HG03575 (cell line): Measurements from ENCODE around the gene FSTL4.
"Not testable (repeated sequence)": the region's sequence is repeated elsewhere in the genome, so short reads cannot be mapped to it uniquely, and the experiment has no call there.

ENCODE experiments used
- ATAC-seq: cut with Tn5 transposase; IDR thresholded peaks from one replicate; pipeline ENCODE4 v1.9.1; 2021; ENCODE audit not compliant: unreplicated experiment, insufficient number of reproducible peaks, low FRiP score; ENCODE audit errors: extremely low read depth

Gene FSTL4

DNA sequence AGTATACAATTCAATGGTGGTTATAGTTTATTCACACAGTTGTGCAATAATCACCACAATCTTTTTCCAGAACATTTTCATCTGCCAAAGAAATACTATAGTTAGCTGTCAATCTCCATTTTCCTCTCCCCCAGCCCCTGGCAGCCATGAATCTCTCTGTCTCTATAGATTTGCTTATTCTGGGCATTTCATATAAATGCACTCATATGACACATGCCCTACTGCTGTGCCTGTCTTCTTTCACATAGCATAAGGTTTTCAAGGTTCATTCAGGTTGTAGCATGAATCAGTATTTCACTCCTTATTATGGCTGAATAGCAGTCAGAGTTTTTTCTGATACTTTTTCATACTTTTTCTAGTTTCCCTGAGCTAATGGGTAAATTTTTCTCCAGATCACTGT, 432.9 kb downstream of the FSTL4 start:
- ATAC-seq = no peak

- not testable (repeated sequence) for ATAC-seq
These were observed 441.5 kb downstream of the FSTL4 start for GRCh38 chr5:133170756-133171387.

DNA sequence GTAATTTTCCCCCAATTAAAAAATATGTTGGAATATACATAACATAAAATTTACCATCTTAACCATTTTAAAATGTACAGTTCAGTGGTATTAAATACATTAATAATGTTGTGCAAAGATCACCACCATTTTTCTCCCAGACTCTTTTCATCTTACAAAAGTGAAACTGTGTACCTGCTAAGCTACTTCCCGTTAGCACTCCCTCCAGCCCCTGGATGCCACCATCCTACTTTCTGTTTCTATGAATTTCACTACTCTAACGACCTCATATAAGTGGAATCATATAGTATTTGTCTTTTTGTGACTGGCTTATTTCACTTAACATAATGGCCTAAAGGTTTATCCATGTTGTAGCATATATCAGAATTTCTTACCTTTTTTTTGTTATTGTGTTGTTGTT, 447.6 kb downstream of the FSTL4 start:
- ATAC-seq = no peak

- ATAC-seq = no peak
These were observed 448.5 kb downstream of the FSTL4 start for GRCh38 chr5:133163839-133164238.

DNA sequence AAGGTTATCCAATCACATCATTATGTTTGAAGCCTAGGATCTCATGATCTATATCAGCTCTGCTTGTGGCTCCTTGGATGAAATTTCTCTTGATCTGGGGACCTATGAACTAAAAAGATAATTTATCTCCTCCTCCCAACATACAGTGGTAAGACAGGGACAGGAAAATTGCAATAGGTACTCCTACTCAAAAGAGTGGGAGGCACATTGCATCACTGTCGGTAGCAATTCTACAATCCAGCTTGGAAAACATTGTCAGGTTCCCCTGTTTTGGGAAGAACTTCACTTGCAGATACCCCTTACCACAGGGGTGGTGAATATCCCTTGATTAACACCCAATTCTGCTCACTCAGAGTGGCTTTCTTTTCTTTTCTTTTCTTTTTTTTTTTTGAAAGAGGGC, 452.8 kb downstream of the FSTL4 start:
- no peak for ATAC-seq

DNA sequence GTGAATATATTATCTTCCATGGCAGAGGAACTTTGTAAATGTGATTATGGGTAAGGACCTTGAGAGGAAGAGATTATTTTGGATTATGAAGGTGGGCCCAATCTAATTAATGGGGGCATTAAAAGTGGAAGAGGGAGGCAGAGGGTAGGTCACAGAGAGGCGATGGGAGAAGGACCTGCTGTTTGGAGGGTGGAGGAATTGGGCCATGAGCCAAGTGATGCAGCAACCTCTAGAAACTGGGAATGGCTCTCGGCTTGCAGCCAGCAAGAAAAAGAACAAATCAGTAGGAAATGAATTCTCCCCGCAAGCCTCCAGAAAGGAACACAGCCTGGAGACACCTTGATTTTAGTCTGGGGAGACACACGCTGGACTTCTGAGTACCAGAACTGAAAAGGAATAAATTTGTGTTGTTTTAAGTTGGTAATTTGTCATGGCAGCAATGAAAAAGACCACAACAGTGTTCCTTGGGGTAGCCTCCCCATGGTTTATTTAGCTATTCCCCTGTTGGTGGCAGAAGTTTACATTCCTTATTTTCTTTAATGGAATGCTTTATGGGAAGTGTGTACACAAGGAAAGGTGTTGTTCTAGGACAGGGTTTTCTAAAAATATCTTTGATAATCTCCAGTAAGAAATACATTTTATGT, 456.9 kb downstream of the FSTL4 start:
- ATAC-seq = no peak

DNA sequence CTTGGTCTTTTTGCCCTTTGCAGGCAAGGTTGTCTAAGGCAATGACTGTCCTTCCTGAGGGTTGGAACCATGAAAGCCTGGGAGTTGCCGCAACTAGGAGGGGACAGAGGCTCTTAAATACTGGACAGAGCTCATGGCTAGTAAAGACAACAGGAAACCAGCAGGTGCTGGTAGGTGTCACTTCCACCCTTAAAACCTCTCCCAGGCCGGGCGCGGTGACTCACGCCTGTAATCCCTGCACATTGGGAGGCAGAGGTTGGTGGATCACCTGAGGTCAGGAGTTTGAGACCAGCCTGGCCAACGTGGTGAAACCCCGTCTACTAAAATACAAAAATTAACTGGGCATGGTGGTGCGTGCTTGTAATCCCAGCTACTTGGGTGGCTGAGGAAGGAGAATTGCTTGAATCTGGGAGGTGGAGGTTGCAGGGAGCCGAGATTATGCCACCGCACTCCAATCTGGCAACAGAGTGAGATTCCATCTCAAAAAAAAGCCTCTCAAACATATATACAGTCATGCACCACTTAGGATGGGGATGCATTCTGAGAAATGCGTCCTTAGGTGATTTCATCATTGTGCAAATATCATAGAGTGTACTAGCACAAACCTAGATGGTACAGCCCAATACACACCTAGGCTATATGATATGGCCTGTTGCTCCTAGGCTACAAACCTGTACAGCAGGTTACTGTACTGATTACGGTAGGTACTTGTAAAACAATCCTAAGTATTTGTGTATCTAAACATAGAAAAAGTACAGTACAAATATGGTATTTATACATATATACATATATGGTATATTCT, 457.9 kb downstream of the FSTL4 start:
- no peak for ATAC-seq

DNA sequence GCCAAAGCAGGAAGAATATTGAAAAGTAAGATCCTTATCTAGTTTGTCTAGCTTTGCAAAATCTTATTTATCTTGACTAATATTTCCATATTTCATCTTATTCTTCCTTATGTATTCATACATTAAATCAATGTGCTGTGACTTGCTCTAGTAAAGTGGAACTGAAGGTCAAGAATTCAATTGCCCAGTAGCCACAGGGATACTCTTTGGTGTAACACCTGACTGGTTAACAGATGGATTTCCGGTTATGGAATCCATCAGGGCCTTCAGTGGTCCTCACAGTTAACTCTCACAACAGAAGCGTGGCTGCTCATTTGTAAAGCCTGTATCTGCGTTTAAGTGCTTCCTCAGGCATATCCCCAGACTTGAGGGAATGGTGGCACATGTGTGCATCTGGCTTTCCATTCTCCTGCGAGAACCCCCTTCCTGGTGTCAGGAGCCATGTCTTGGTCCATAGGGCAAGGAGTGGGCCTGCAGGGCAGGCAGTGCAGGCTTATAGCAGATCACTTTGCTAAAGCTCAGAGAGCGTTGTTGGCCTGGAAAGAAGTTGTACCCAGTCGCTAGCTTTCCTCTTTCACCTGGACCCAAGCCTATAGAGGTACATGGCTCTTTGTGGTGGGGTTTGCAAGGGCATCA, 461.3 kb downstream of the FSTL4 start:
- ATAC-seq = no peak

DNA sequence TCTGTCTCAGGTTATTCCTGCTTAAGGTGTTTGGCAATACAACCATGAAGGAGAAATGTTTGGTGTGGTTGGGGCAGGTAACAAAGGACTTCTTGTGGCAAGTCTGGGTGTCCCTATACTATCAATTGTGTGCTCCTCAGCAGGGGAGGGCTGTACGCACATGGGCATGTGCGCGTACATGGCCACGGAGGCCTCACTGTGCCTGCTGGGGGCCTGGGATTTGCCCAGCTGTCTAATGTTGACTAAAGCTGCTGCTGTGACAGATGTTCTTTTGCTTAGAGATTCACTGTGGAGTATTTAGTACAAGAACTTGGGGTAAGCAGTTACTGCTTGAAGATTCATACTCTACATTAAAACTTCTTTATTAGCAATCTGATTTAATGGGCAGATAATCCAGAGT, 463.0 kb downstream of the FSTL4 start:
- ATAC-seq = no peak

DNA sequence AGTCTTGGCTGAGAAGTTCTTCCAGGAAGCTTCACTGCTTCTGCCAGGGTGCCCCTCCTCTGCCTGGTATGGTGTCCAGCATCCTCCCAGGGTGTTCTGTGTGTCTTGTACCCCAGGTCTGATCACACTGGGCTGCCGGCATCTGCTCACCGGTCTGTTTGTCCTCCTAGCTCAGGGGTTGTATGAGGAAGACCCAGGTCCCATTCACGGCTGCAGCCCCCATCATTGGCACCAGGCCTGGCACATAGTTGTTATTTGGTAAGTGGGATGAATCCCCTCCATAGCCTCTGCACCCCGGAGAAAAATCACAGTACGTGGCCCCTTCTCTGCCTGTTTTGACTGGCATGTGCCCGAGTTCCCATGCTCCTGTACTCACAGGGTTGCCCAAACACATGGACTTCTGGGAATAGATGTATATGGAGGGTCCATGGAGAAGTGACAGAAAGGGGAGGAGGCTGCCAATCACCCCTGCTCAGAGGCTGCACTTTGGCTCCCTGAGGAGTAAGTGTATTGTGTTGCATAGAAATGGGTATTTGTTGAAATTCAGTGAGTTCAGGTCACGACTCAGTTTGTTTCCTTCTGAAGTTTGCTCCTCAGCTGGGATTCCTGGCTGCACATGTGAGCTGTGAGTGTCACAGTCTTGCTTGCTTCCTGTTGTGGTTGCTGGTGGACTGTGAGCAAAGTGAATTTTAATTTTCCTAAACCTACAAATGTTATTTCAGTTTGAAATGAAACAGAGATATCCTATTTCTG, 464.4 kb downstream of the FSTL4 start:
- no peak for ATAC-seq

DNA sequence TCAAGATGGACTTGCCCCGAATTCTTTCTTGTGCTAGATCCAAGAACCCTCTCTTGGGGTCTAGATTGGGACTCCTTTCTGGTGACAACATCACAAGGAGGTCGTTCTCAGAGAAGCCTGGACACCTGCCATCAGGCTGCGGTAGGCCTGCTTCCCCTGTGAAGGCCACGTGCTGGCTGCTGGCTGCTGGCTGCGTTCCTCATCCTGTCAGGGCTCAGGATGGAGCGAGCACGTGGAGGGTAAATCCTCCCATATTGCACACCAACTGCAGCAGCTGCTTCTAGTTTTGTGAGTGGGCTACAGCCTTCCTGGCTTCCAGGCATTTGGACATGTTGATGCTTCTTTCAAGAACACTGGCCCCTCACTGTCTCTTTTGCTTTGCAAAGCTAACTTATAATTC, 464.9 kb downstream of the FSTL4 start:
- no peak for ATAC-seq
